Tibial nerve (tissue), 3 donors: ENCODE results near the gene GABRG2.

Experiments used
- CTCF ChIP-seq, 5 experiments: fragments of 200-600 bp in 3 of 5; fragments of 450-650 bp in 2 of 5; sonication (generic) in 3 of 5; IDR thresholded peaks; one replicate each; pipeline ENCODE4 v1.5.1; 2016 to 2019; ENCODE audit warnings: antibody characterized with exemption in 5 of 5, mild to moderate bottlenecking in 3 of 5, moderate library complexity in 2 of 5
- POLR2A ChIP-seq, 2 donors: fragments of 450-650 bp; IDR thresholded peaks; one replicate each; pipeline ENCODE4 v1.6.1; 2017; ENCODE audit warnings: antibody characterized with exemption in 2 of 2, mild to moderate bottlenecking in 2 of 2, moderate library complexity in 2 of 2

- no peak for TF ChIP-seq CTCF (IDR thresholded peaks at IDR 0.05)
- no peak for TF ChIP-seq POLR2A (IDR thresholded peaks at IDR 0.05)
These were observed 1.4 kb downstream of the GABRG2 start for GRCh38 chr5:162068936-162069335.
